ENCODE measurements around the gene ADGRB3. TPM values are rescaled to one million over a fixed set of nuclear protein-coding genes. Genes with fewer than 3 reads are reported as not detected.

Gene ADGRB3
- total RNA-seq, 1 donor from 2014 or later = 3.5 TPM

- intact Hi-C loops (cut with DNase I) = no loop called here
- no peaks in the 10 kb centered on the region for H3K27me3 ChIP-seq
- H3K36me3 ChIP-seq = no peaks in the 10 kb centered on the region
- DNase-seq (peak; percentile 63), ATAC-seq (peak; percentile 93)
- H3K4me3 ChIP-seq = no peak overlapping the region
- H3K4me1 ChIP-seq = no peaks in the 10 kb centered on the region
- H3K27ac ChIP-seq = no peak overlapping the region
- peak; percentile 91 for TF ChIP-seq CTCF (IDR thresholded peaks at IDR 0.05)
- H3K9me3 ChIP-seq = no peaks in the 10 kb centered on the region
Measured at GRCh38 chr6:68967549-68968300, 332.6 kb downstream of the ADGRB3 start.

GRCh38 chr6:68968301-68968649 lies 333.2 kb downstream of the ADGRB3 start:
- Histone ChIP-seq H3K36me3 (no peaks in the 10 kb centered on the region), H3K4me1 (no peaks in the 10 kb centered on the region), H3K4me3 (no peak overlapping the region), H3K27ac (no peak overlapping the region), H3K27me3 (no peaks in the 10 kb centered on the region), H3K9me3 (no peaks in the 10 kb centered on the region)
- ATAC-seq (no peak), DNase-seq (no peak)
- intact Hi-C loops (cut with DNase I) = no loop called here
- TF ChIP-seq CTCF (IDR thresholded peaks at IDR 0.05) = no peak

GRCh38 chr6:68973066-68973465 lies 338.0 kb downstream of the ADGRB3 start:
- ATAC-seq (no peak), DNase-seq (no peak)
- H3K4me1 ChIP-seq = no peaks in the 10 kb centered on the region
- H3K27me3 ChIP-seq = no peaks in the 10 kb centered on the region
- intact Hi-C loops (cut with DNase I) = no loop called here
- H3K9me3 ChIP-seq = no peaks in the 10 kb centered on the region
- TF ChIP-seq CTCF (IDR thresholded peaks at IDR 0.05) = no peak
- H3K4me3 ChIP-seq = no peak overlapping the region
- H3K27ac ChIP-seq = no peak overlapping the region
- H3K36me3 ChIP-seq = no peaks in the 10 kb centered on the region

- H3K27ac ChIP-seq = no peak overlapping the region
- intact Hi-C loops (cut with DNase I) = no loop called here
Measured at GRCh38 chr6:68975064-68975463, 340.0 kb downstream of the ADGRB3 start.

GRCh38 chr6:68975816-68976215 lies 340.7 kb downstream of the ADGRB3 start:
- Histone ChIP-seq H3K4me1 (no peaks in the 10 kb centered on the region), H3K27ac (no peak overlapping the region), H3K9me3 (no peaks in the 10 kb centered on the region), H3K4me3 (no peak overlapping the region), H3K36me3 (no peaks in the 10 kb centered on the region), H3K27me3 (no peaks in the 10 kb centered on the region)
- no peak for TF ChIP-seq CTCF (IDR thresholded peaks at IDR 0.05)
- no peak for ATAC-seq
- no peak for DNase-seq
- intact Hi-C loops (cut with DNase I) = no loop called here

More at GRCh38 chr6:68975064-68975463, 340.0 kb downstream of the ADGRB3 start:
- Histone ChIP-seq H3K4me1 (no peaks in the 10 kb centered on the region), H3K9me3 (no peaks in the 10 kb centered on the region), H3K4me3 (no peak overlapping the region), H3K27me3 (no peaks in the 10 kb centered on the region), H3K36me3 (no peaks in the 10 kb centered on the region)
- TF ChIP-seq CTCF (IDR thresholded peaks at IDR 0.05) = no peak
- no peak for ATAC-seq
- DNase-seq = no peak

- no peak overlapping the region for H3K4me3 ChIP-seq
- intact Hi-C loops (cut with DNase I) = no loop called here
Measured at GRCh38 chr6:68976260-68976659, 341.2 kb downstream of the ADGRB3 start.

More at GRCh38 chr6:68976260-68976659, 341.2 kb downstream of the ADGRB3 start:
- ATAC-seq = no peak
- Histone ChIP-seq H3K9me3 (no peaks in the 10 kb centered on the region), H3K4me1 (no peaks in the 10 kb centered on the region), H3K27me3 (no peaks in the 10 kb centered on the region), H3K36me3 (no peaks in the 10 kb centered on the region), H3K27ac (no peak overlapping the region)
- TF ChIP-seq CTCF (IDR thresholded peaks at IDR 0.05) = no peak
- DNase-seq = no peak

All from upper lobe of right lung (tissue), 1 donor.